Omental fat pad (tissue), 4 donors: Measurements from ENCODE around the gene TBC1D14. TPM values are rescaled to one million over a fixed set of nuclear protein-coding genes. Genes with fewer than 3 reads are reported as not detected.

Experiments used
- ATAC-seq: fragments of 150-250 bp; one replicate; pipeline ENCODE4 v1.9.1; 2016; ENCODE audit warnings: mild to moderate bottlenecking, moderate library complexity; ENCODE audit not compliant: low FRiP score
- DNase-seq: peaks from one replicate; pipeline ENCODE4 v3.0.0-alpha.2; 2019; ENCODE audit warnings: low spot score
- CTCF ChIP-seq, 3 donors: fragments of 450-650 bp; IDR thresholded peaks; one replicate each; pipeline ENCODE4 v1.5.1; 2016 to 2017; ENCODE audit warnings: antibody characterized with exemption in 3 of 3, mild to moderate bottlenecking in 3 of 3, moderate library complexity in 2 of 3
- total RNA-seq, 4 donors: library from RNA; depleted of rRNA; stranded (reverse); fragments of >200 nt; gene quantifications; one replicate each; pipeline ENCODE4 v1.1.0, GENCODE V29; 2016

Gene TBC1D14
- total RNA-seq, 4 donors from 2014 or later, result 38.0 to 58.2 (median 56.8) TPM

DNA sequence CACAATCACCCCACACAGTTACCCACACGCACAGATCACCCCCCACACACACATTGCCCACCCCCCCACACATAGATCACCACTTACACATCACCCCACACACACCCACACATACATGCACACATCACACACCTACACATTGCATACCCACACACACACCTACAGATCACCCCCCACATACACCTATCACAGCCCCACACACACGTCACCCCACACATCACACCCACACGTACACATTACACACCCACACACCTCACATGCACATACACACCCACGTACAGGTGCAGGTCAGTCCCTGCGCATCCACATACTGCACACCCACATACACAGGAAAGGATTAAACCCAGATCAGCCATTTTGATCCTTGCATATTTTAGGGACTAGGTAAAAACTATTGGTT is 118.3 kb downstream of the TBC1D14 start:
- no peak for TF ChIP-seq CTCF (IDR thresholded peaks at IDR 0.05)
- ATAC-seq (no peak), DNase-seq (no peak)

DNA sequence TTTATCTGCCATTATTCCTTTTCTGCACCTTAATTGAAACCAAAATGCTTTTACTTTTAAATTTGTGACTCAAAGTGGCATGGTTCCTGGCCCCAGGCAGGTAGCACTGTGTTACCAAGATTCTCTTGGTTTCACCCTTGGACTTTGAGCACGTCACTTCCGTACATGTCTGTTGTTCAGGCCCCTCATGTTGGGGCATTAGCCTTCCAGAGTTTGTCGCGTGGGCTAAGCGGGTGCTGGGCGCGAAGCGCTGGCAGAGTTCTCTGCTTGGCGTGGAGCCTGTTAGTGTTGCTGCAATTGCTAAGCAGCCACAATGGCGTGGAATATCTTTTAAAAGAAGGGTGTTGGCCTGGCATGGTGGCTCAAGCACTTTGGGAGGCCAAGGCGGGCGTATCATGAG is 119.6 kb downstream of the TBC1D14 start:
- ATAC-seq, result no peak
- no peak for DNase-seq
- TF ChIP-seq CTCF (IDR thresholded peaks at IDR 0.05), result no peak

- ATAC-seq, result no peak
Measured at GRCh38 chr4:7029921-7030320, 120.3 kb downstream of the TBC1D14 start.

GRCh38 chr4:7030856-7031255 is 121.2 kb downstream of the TBC1D14 start:
- ATAC-seq (no peak), DNase-seq (no peak)
- TF ChIP-seq CTCF (IDR thresholded peaks at IDR 0.05), result no peak

More at GRCh38 chr4:7029921-7030320, 120.3 kb downstream of the TBC1D14 start:
- DNase-seq, result no peak
- no peak for TF ChIP-seq CTCF (IDR thresholded peaks at IDR 0.05)

- DNase-seq, result no peak
- TF ChIP-seq CTCF (IDR thresholded peaks at IDR 0.05), result no peak
- ATAC-seq, result no peak
Measured at GRCh38 chr4:7031558-7032449, 122.2 kb downstream of the TBC1D14 start.

DNA sequence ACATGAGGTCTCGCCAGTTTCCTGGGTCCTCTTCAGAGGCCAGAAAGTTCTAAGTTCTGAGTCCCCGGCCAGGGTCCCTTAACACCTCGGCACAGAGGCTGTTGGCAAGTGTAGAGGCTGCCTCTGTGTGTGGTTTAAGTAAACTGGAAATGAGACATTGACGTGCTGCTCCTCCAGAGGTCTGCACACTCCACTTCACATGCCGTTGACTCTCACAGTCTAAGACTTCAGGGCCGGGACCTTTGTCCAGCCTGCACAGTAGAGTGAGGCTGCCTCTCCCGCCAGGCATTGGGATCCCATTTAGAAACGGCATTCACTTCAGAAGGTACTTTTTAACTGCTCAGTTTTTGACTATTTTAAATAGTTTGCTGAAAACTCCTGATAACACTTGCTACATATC is 123.0 kb downstream of the TBC1D14 start:
- no peak for TF ChIP-seq CTCF (IDR thresholded peaks at IDR 0.05)
- ATAC-seq (no peak), DNase-seq (no peak)
